ENCODE results near the gene RIMBP2. TPM values are rescaled to one million over a fixed set of nuclear protein-coding genes. Genes with fewer than 3 reads are reported as not detected.

The RIMBP2 gene
- total and polyA plus RNA-seq, 9 donors, result 1.1 to 16.2 (median 3.5) TPM

GRCh38 chr12:130661486-130662255, 54.4 kb downstream of the RIMBP2 start:
- intact Hi-C loops (cut with DNase I), result no loop called here
- no peak for TF ChIP-seq EP300 (IDR thresholded peaks at IDR 0.05)
- TF ChIP-seq, protein P1, sequence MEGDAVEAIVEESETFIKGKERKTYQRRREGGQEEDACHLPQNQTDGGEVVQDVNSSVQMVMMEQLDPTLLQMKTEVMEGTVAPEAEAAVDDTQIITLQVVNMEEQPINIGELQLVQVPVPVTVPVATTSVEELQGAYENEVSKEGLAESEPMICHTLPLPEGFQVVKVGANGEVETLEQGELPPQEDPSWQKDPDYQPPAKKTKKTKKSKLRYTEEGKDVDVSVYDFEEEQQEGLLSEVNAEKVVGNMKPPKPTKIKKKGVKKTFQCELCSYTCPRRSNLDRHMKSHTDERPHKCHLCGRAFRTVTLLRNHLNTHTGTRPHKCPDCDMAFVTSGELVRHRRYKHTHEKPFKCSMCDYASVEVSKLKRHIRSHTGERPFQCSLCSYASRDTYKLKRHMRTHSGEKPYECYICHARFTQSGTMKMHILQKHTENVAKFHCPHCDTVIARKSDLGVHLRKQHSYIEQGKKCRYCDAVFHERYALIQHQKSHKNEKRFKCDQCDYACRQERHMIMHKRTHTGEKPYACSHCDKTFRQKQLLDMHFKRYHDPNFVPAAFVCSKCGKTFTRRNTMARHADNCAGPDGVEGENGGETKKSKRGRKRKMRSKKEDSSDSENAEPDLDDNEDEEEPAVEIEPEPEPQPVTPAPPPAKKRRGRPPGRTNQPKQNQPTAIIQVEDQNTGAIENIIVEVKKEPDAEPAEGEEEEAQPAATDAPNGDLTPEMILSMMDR (IDR thresholded peaks at IDR 0.05), result no peak
- no peak for TF ChIP-seq POLR2A (IDR thresholded peaks at IDR 0.05)
- no peak overlapping the region for H3K27ac ChIP-seq
- H3K4me1 ChIP-seq (ENCODE audit: insufficient read depth), result no peaks in the 10 kb centered on the region
- no peaks in the 10 kb centered on the region for H3K36me3 ChIP-seq
- H3K4me3 ChIP-seq, result no peak overlapping the region
- no peak for DNase-seq
- WGBS, 3 donors, result 76 to 81% (median 77%) methylated on average over 14 of the region's 14 CpGs
- H3K9me3 ChIP-seq, result no peaks in the 10 kb centered on the region
- H3K27me3 ChIP-seq, result no peaks in the 10 kb centered on the region

GRCh38 chr12:130661059-130661458, 55.0 kb downstream of the RIMBP2 start:
- intact Hi-C loops (cut with DNase I), result no loop called here
- WGBS, 3 donors, result 96 to 98% (median 96%) methylated on average over 4 of the region's 4 CpGs
- TF ChIP-seq EP300 (IDR thresholded peaks at IDR 0.05) (no peak), POLR2A (IDR thresholded peaks at IDR 0.05) (no peak)
- TF ChIP-seq, protein P1 (IDR thresholded peaks at IDR 0.05), result no peak
- H3K27me3 ChIP-seq, result no peaks in the 10 kb centered on the region
- DNase-seq, result no peak
- no peaks in the 10 kb centered on the region for H3K9me3 ChIP-seq
- no peak overlapping the region for H3K4me3 ChIP-seq
- H3K27ac ChIP-seq, result no peak overlapping the region
- no peaks in the 10 kb centered on the region for H3K36me3 ChIP-seq
- H3K4me1 ChIP-seq (ENCODE audit: insufficient read depth), result no peaks in the 10 kb centered on the region

DNA sequence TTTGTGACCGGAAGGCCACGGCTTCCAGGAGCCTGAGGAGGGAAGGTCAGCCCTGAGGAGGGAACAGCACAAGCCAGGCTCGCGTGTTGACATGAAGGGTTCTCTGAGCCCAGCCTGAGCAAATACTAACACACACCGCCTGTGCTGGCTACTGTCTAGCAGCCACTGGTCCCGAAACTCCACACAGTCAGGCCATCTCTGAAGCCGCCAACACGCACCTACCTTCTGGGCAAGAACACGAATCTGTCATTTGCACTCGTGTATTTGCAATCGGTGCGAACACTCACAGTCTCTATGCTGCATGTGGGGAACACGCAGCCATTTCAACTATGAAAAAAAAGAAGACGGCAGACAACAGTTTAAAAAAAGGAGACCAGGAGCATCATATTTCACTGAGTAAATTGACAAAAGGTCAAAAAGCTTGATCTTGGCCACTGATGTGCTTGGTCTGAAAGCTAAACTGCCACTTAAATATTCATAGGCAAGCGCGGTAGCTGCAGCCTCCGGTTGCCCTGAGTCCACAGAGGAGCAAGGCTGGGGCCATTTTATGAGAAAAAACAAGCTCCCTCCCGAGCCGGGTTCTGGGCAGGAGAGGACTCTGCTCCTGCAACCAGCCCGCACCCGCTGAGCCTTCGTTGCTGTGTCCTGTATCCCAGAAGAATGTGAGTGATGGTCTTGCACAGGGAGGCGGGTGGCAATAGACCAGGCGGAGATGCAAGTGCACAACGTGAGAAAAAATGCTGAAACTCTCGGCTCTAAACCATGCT, 57.8 kb downstream of the RIMBP2 start:
- Histone ChIP-seq H3K36me3 (no peaks in the 10 kb centered on the region), H3K9me3 (no peaks in the 10 kb centered on the region), H3K27me3 (no peaks in the 10 kb centered on the region), H3K4me3 (no peak overlapping the region), H3K27ac (no peak overlapping the region), H3K4me1 (ENCODE audit: insufficient read depth) (no peaks in the 10 kb centered on the region)
- intact Hi-C loops (cut with DNase I), result no loop called here
- whole genome bisulfite sequencing, 3 donors, result 70 to 78% (median 73%) methylated on average over 26 of the region's 26 CpGs
- TF ChIP-seq EP300 (IDR thresholded peaks at IDR 0.05), result no peak
- no peak for TF ChIP-seq POLR2A (IDR thresholded peaks at IDR 0.05)
- TF ChIP-seq, protein P1 (IDR thresholded peaks at IDR 0.05), result no peak
- no peak for DNase-seq

DNA sequence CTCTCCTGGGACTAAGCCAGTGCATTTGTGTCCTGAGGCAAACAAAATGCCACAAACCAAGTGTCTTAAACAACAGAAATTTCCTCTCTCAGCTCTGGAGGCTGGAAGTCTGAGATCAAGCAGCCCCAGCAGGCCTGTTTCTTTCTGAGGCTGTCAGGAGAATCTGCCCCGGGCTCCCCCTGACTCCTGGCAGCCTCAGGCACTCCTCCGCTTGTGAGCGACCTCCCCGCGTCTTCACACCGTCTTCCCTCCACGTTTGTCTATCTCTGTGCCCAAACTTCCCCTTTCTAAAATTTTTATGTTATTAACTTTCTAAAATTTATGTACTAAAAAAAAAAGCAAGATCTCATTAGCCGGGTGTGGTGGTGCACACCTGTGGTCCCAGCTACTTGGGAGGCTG, 59.7 kb downstream of the RIMBP2 start:
- no peak for TF ChIP-seq POLR2A (IDR thresholded peaks at IDR 0.05)
- TF ChIP-seq, protein P1 (IDR thresholded peaks at IDR 0.05), result no peak
- TF ChIP-seq EP300 (IDR thresholded peaks at IDR 0.05), result no peak
- Histone ChIP-seq H3K4me1 (ENCODE audit: insufficient read depth) (no peaks in the 10 kb centered on the region), H3K4me3 (no peak overlapping the region), H3K27me3 (no peaks in the 10 kb centered on the region), H3K36me3 (no peaks in the 10 kb centered on the region), H3K27ac (no peak overlapping the region), H3K9me3 (no peaks in the 10 kb centered on the region)
- intact Hi-C loops (cut with DNase I), result no loop called here
- no peak for DNase-seq
- WGBS, 3 donors, result 52 to 57% (median 55%) methylated on average over 8 of the region's 8 CpGs
